NCI-H82 (cell line): ENCODE data around the gene FOXN4.

Experiments
- DNase-seq: peaks from one replicate; lab custom pipeline; 2025; lab: John Stamatoyannopoulos, UW

The FOXN4 gene

GRCh38 chr12:109258201-109258600 is 50.9 kb downstream of the FOXN4 start:
- no peak for DNase-seq

- DNase-seq = no peak
Observed at GRCh38 chr12:109256011-109256410, 53.1 kb downstream of the FOXN4 start.

- peak; percentile 62 for DNase-seq
Observed at GRCh38 chr12:109255377-109255776, 53.7 kb downstream of the FOXN4 start.

- no peak for DNase-seq
Observed at GRCh38 chr12:109253913-109254544, 55.1 kb downstream of the FOXN4 start.

GRCh38 chr12:109252799-109253198 is 56.3 kb downstream of the FOXN4 start:
- DNase-seq = no peak

GRCh38 chr12:109250523-109250922 is 58.6 kb downstream of the FOXN4 start:
- no peak for DNase-seq

GRCh38 chr12:109247831-109248654 is 61.0 kb downstream of the FOXN4 start:
- no peak for DNase-seq

GRCh38 chr12:109246221-109246620 is 62.9 kb downstream of the FOXN4 start:
- DNase-seq = no peak

GRCh38 chr12:109244073-109244472 is 65.0 kb downstream of the FOXN4 start:
- no peak for DNase-seq

- DNase-seq = no peak
Observed at GRCh38 chr12:109241936-109242335, 67.1 kb downstream of the FOXN4 start.

- DNase-seq = no peak
Observed at GRCh38 chr12:109240365-109240764, 68.7 kb downstream of the FOXN4 start.

GRCh38 chr12:109239691-109240090 is 69.4 kb downstream of the FOXN4 start:
- DNase-seq = no peak

- no peak for DNase-seq
Observed at GRCh38 chr12:109239179-109239578, 69.9 kb downstream of the FOXN4 start.

- DNase-seq = no peak
Observed at GRCh38 chr12:109236257-109236656, 72.8 kb downstream of the FOXN4 start.

- no peak for DNase-seq
Observed at GRCh38 chr12:109234012-109234411, 75.1 kb downstream of the FOXN4 start.

- DNase-seq = no peak
Observed at GRCh38 chr12:109232731-109233130, 76.4 kb downstream of the FOXN4 start.

- no peak for DNase-seq
Observed at GRCh38 chr12:109230193-109230592, 78.9 kb downstream of the FOXN4 start.

GRCh38 chr12:109228664-109229063 is 80.4 kb downstream of the FOXN4 start:
- no peak for DNase-seq
